ENCODE measurements around the gene ENTREP1.

- no peak for TF ChIP-seq CTCF (conservative IDR thresholded peaks at IDR 0.05; ENCODE audit: low read depth in 2 of 2)
- TF ChIP-seq EZH2phosphoT487 (IDR thresholded peaks at IDR 0.05; ENCODE audit: unreplicated experiment), result no peak
Measured at GRCh38 chr9:69340631-69341030, 15.6 kb downstream of the ENTREP1 start.

All from GM23338 (cell line).